Measurements from ENCODE around the gene TMEM126B. TPM values are rescaled to one million over a fixed set of nuclear protein-coding genes. Genes with fewer than 3 reads are reported as not detected.
A peak's percentile ranks its signal among the peaks of the same experiment; 100 is the strongest.

The TMEM126B gene
- total RNA-seq (ENCODE audit: unreplicated experiment), result 42.0 TPM
- long read RNA-seq, transcript TMEM126B-201 (5 exons, 989 nt), result minor isoform, 8 of 24 reads
- long read RNA-seq, transcript TMEM126B-202 (6 exons, 1,210 nt), result major isoform, 13 of 24 reads
- long read RNA-seq, partial matches to known transcripts, result 1 of 24 reads
- long read RNA-seq, other reads (novel, unspliced or antisense), result 1 of 24 reads

- H3K27ac Mint-ChIP-seq (ENCODE audit: unreplicated experiment), result peak within 1 kb of the TSS; percentile 94
- TF ChIP-seq CTCF (IDR thresholded peaks at IDR 0.05; ENCODE audit: unreplicated experiment), result no peak
- H3K9me3 Mint-ChIP-seq (ENCODE audit: unreplicated experiment), result no peaks in the 10 kb centered on the region
- H3K4me3 Mint-ChIP-seq (ENCODE audit: unreplicated experiment), result peak within 1 kb of the TSS; percentile 98
- H3K36me3 Mint-ChIP-seq (ENCODE audit: low read depth, unreplicated experiment), result no peaks in the 10 kb centered on the region
- peaks cover 1% of the 10 kb centered on the region for H3K27me3 Mint-ChIP-seq (ENCODE audit: unreplicated experiment)
- H3K4me1 Mint-ChIP-seq (ENCODE audit: unreplicated experiment), result peaks cover 18% of the 10 kb centered on the region
- peak; percentile 95 for DNase-seq (ENCODE audit: low spot score)
Observed at GRCh38 chr11:85627998-85628770, at the start of gene TMEM126B. TSS of gene TMEM126B (plus strand) at chr11:85628593. CDS start at chr11:85628608, 15 bp downstream.

- H3K27me3 Mint-ChIP-seq (ENCODE audit: unreplicated experiment), result peaks cover 3% of the 10 kb centered on the region
Observed at GRCh38 chr11:85582111-85582510, 46.3 kb upstream of the TMEM126B start.

GRCh38 chr11:85589373-85589772, 39.0 kb upstream of the TMEM126B start:
- no peaks in the 10 kb centered on the region for H3K9me3 Mint-ChIP-seq (ENCODE audit: unreplicated experiment)
- no peak overlapping the region for H3K27ac Mint-ChIP-seq (ENCODE audit: unreplicated experiment)
- H3K36me3 Mint-ChIP-seq (ENCODE audit: low read depth, unreplicated experiment), result no peaks in the 10 kb centered on the region
- H3K27me3 Mint-ChIP-seq (ENCODE audit: unreplicated experiment), result no peaks in the 10 kb centered on the region
- TF ChIP-seq CTCF (IDR thresholded peaks at IDR 0.05; ENCODE audit: unreplicated experiment), result no peak
- no peak for DNase-seq (ENCODE audit: low spot score)
- H3K4me1 Mint-ChIP-seq (ENCODE audit: unreplicated experiment), result no peaks in the 10 kb centered on the region
- H3K4me3 Mint-ChIP-seq (ENCODE audit: unreplicated experiment), result no peak overlapping the region

More at GRCh38 chr11:85582111-85582510, 46.3 kb upstream of the TMEM126B start:
- no peak overlapping the region for H3K27ac Mint-ChIP-seq (ENCODE audit: unreplicated experiment)
- H3K4me1 Mint-ChIP-seq (ENCODE audit: unreplicated experiment), result no peaks in the 10 kb centered on the region
- H3K36me3 Mint-ChIP-seq (ENCODE audit: low read depth, unreplicated experiment), result peaks cover 7% of the 10 kb centered on the region
- no peak for DNase-seq (ENCODE audit: low spot score)
- no peak overlapping the region for H3K4me3 Mint-ChIP-seq (ENCODE audit: unreplicated experiment)
- TF ChIP-seq CTCF (IDR thresholded peaks at IDR 0.05; ENCODE audit: unreplicated experiment), result no peak
- no peaks in the 10 kb centered on the region for H3K9me3 Mint-ChIP-seq (ENCODE audit: unreplicated experiment)

DNA sequence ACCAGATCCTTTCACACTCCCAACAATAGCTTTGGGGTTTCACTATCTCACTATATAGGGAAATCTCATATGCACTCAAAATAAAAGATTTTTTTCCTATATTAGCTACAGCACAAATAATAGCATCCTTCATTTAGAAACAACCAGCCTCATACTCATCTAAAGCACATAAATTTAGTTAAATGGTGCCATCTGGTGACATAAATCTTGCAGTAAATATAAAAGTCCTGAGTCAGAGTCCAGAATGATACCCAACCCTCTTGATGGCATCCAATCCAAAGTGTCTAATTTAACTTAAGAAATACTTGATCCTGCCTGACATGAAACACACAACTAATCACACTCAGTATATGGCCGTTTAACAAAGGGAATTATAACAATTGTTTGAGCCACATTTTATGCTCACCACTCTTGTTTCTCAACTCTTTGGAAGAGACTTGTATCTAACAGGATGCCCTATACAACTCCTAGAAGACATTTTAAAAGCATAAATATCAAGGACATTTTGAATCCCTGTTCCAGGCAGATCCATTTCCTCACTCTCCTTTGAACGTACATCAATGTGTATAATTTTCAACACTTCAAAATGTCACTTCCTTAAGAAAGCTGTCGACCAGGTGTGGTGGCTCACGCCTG, 37.4 kb upstream of the TMEM126B start:
- Mint-ChIP-seq H3K4me1 (ENCODE audit: unreplicated experiment) (no peaks in the 10 kb centered on the region), H3K27me3 (ENCODE audit: unreplicated experiment) (no peaks in the 10 kb centered on the region), H3K4me3 (ENCODE audit: unreplicated experiment) (no peak overlapping the region), H3K36me3 (ENCODE audit: low read depth, unreplicated experiment) (no peaks in the 10 kb centered on the region), H3K9me3 (ENCODE audit: unreplicated experiment) (no peaks in the 10 kb centered on the region), H3K27ac (ENCODE audit: unreplicated experiment) (no peak overlapping the region)
- TF ChIP-seq CTCF (IDR thresholded peaks at IDR 0.05; ENCODE audit: unreplicated experiment), result no peak
- no peak for DNase-seq (ENCODE audit: low spot score)
